Measurements from ENCODE around the gene AGAP1.

Gene AGAP1

GRCh38 chr2:235591231-235591730 lies 97.4 kb downstream of the AGAP1 start:
- POLR2A ChIA-PET = no interaction called here
- CTCF ChIA-PET = no interaction called here
- no peak for TF ChIP-seq CTCF (IDR thresholded peaks at IDR 0.05; ENCODE audit: control extremely low read depth, extremely low read depth, low read depth, missing control alignments)
- DNase-seq (ENCODE audit: extremely low spot score) = no peak

GRCh38 chr2:235591921-235592320 lies 98.1 kb downstream of the AGAP1 start:
- no peak for DNase-seq (ENCODE audit: extremely low spot score)
- no peak for TF ChIP-seq CTCF (IDR thresholded peaks at IDR 0.05; ENCODE audit: control extremely low read depth, extremely low read depth, low read depth, missing control alignments)
- ChIA-PET POLR2A (no interaction called here), CTCF (interaction anchor here (0.9 to 8.1 kb wide), 3 partner anchors 155 to 1041 kb away, joined by 3 to 76 read pairs (median 7); no protein-coding TSS in a partner anchor)

GRCh38 chr2:235592430-235592829 lies 98.6 kb downstream of the AGAP1 start:
- TF ChIP-seq CTCF (IDR thresholded peaks at IDR 0.05; ENCODE audit: control extremely low read depth, extremely low read depth, low read depth, missing control alignments) = no peak
- POLR2A ChIA-PET = no interaction called here

GRCh38 chr2:235592836-235593235 lies 99.0 kb downstream of the AGAP1 start:
- ChIA-PET POLR2A (no interaction called here), CTCF (interaction anchor here (0.9 to 8.1 kb wide), 11 partner anchors 16 to 1045 kb away, joined by 3 to 76 read pairs (median 7); no protein-coding TSS in a partner anchor)
- no peak for DNase-seq (ENCODE audit: extremely low spot score)
- TF ChIP-seq CTCF (IDR thresholded peaks at IDR 0.05; ENCODE audit: control extremely low read depth, extremely low read depth, low read depth, missing control alignments) = no peak

More at GRCh38 chr2:235592430-235592829, 98.6 kb downstream of the AGAP1 start:
- DNase-seq (ENCODE audit: extremely low spot score) = no peak
- CTCF ChIA-PET = interaction anchor here (0.9 to 8.1 kb wide), 8 partner anchors 42 to 1044 kb away, joined by 3 to 76 read pairs (median 8); no protein-coding TSS in a partner anchor

- ChIA-PET CTCF (interaction anchor here (0.7 to 8.1 kb wide), 13 partner anchors 14 to 1039 kb away, joined by 3 to 76 read pairs (median 6); no protein-coding TSS in a partner anchor), POLR2A (no interaction called here)
- DNase-seq (ENCODE audit: extremely low spot score) = peak; percentile 49
- peak; percentile 53 for TF ChIP-seq CTCF (IDR thresholded peaks at IDR 0.05; ENCODE audit: control extremely low read depth, extremely low read depth, low read depth, missing control alignments)
These were observed 100.2 kb downstream of the AGAP1 start for GRCh38 chr2:235594041-235594440.

GRCh38 chr2:235594964-235595363 lies 101.1 kb downstream of the AGAP1 start:
- no peak for TF ChIP-seq CTCF (IDR thresholded peaks at IDR 0.05; ENCODE audit: control extremely low read depth, extremely low read depth, low read depth, missing control alignments)
- DNase-seq (ENCODE audit: extremely low spot score) = no peak
- ChIA-PET CTCF (interaction anchor here (0.7 to 8.1 kb wide), 16 partner anchors 8 to 1050 kb away, joined by 3 to 76 read pairs (median 6); no protein-coding TSS in a partner anchor), POLR2A (no interaction called here)

Data from GM10248 (cell line).